Endometrium (tissue), 2 donors: ENCODE results near the gene PAPPA.

ENCODE experiments used
- FAIRE-seq: peaks from 2 replicates; lab custom pipeline; 2012; peaks lifted over from hg19 to GRCh38; lab: Jason Lieb, UNC
- donor health status: control.
- donor health status: control.

The PAPPA gene

DNA sequence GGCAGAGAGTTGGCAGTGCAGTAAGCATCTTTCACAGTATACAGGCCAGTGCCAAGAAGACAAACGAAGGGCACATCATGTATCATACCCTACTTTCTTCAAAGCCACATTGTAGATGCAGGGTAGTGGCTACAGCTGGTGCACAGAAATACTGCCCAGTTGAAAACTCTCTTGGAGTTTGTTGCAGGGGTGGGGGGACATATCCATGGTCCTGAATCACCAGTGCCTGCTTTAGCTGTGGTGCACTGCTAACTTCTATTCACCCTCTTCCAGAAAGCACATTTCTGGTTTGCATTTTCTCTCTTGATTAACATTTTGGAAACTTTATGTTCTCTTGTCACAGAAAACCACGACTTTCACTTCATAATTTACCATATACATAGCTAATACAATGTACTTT is 196.6 kb downstream of the PAPPA start:
- no peak for FAIRE-seq

GRCh38 chr9:116352958-116353357 is 199.4 kb downstream of the PAPPA start:
- no peak for FAIRE-seq

- no peak for FAIRE-seq
Observed at GRCh38 chr9:116355153-116355921, 201.7 kb downstream of the PAPPA start.

DNA sequence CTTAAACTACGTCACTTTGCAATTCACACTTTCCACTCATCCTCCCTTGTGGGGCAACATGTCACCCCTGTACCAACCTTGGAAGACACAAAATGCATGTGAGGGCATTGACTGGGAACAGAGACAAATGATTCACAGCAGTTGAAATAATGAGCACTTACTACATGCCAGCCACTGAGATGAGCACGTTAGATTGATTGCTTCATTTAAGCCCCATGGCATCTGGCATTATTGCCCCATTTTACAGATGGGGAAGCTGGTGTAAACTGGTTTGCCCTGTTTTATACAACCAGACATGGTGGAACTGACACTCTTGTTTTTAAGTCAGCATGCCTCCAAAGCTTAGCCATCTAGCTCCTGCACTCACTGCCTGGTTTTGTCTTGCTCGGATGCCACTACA is 204.7 kb downstream of the PAPPA start:
- FAIRE-seq = no peak

GRCh38 chr9:116360016-116360415 is 206.4 kb downstream of the PAPPA start:
- FAIRE-seq = no peak

GRCh38 chr9:116360989-116361388 is 207.4 kb downstream of the PAPPA start:
- no peak for FAIRE-seq

GRCh38 chr9:116361547-116361946 is 208.0 kb downstream of the PAPPA start:
- no peak for FAIRE-seq

- no peak for FAIRE-seq
Observed at GRCh38 chr9:116362493-116362892, 208.9 kb downstream of the PAPPA start.

DNA sequence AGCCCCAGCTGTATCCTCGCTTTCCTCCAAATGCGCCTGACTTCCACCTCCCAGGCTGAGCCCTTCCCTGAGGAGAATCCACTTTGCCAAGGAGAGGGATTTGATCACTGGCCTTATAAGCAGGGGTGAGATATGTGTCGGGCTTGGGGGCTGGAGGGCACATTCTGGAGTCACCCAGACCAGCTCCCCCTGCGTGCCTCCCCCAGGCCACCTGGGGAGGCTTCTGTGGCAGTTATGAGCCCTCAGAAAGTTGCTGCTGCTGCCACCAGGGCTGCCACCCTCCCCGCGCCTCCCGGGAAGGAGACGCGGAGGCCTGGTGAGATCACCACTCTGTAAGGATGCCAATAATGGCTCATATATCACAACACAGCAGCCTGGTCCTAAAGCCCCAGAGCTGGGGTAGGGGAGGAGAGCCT is 211.5 kb downstream of the PAPPA start:
- FAIRE-seq = no peak

DNA sequence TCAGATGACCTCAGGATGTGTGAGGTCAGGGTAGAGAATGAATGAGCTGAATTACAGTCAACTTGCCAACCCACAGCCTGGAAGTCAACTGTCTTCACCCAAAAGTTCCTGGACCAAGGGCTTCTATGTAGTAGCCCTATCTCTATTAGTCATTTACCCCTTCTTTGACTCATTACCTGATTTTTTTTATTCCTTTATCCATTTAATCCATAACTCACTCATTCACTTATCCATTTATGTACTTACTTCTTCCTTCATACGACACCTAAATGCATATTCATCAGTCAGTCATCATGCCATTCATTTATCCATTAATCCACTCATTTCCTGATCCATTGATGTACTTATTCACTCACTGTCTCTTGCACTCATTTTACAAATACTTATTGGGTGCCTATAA is 212.7 kb downstream of the PAPPA start:
- no peak for FAIRE-seq

DNA sequence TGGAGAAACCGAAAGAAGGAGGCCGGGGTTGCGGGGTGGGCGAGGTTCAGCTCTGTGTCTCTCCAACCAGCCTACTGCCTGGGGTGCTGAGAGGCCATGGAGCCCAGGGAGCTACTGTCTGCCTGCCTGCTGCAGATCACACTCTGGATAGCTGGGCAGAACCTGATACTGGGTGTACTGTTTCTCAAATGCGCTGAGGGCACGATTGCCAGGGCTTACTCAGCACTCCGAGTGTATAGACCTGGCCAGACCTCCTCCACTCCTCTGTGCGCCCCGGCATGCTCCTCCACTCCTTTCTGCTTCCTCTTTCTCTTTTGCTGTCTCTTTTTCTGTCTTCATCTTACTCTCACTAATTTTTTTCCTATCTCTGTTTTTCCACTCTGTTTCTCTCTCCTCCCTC is 215.1 kb downstream of the PAPPA start:
- FAIRE-seq = no peak

- no peak for FAIRE-seq
Observed at GRCh38 chr9:116369706-116370105, 216.1 kb downstream of the PAPPA start.

DNA sequence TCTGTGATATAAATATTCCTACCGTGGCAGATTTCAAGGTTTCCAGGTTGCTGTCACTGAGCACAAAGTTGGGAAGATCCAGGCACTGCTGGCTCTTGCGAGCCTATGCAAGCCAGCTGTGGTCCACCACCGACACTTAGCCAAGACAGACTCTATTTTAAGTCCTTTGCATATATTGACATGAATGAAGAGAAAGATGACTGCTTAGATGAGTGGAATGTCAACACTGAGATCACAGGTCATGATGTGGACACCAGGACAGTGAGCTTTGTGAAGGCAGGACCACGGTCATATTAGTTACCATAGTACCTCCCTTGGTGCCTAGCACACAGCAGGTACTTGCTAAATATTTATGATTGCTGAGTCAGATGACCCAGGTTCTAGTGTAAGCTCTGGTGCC is 217.0 kb downstream of the PAPPA start:
- no peak for FAIRE-seq

GRCh38 chr9:116372081-116372673 is 218.6 kb downstream of the PAPPA start:
- no peak for FAIRE-seq

- FAIRE-seq = no peak
Observed at GRCh38 chr9:116372786-116373185, 219.2 kb downstream of the PAPPA start.

- no peak for FAIRE-seq
Observed at GRCh38 chr9:116377179-116377798, 223.7 kb downstream of the PAPPA start.

DNA sequence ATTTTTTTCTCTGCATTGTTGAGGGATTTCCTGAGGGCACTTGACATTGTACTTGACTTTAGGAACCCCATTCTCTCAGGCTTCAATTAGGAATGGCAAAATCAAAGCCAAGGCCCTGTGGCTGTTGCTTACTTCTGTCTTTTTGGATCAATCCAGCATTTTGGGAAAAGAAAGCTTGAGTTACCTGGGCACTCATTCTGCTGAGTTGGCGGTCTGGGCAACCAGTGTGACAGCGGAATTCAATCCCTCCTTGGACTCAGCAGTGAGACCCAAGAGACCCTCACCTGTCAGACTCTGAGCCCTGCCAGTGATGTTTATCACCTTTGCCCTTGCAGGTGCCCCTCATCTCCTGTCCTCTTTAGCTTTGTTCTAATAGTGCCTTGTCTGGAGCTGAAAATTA is 225.3 kb downstream of the PAPPA start:
- FAIRE-seq = no peak

DNA sequence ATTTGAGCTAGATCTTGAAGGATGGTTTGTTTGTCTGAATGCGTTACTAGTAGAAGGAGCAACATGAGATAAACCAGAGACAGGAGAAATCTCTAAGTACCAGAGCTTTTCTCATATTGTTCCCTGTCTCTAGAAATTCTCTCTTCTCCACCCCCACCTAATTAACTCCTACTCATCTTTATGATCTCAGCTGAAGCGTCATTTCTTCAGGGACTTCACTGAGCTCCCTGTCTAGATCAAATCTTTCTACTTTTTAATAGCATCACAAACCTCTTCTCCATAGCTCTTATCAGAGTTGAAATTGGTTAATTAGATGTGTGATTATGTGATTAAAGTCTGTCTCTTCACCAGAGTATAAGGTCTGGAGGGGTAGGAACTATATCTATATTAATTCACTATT is 226.2 kb downstream of the PAPPA start:
- no peak for FAIRE-seq

- FAIRE-seq = no peak
Observed at GRCh38 chr9:116380496-116380995, 227.0 kb downstream of the PAPPA start.

DNA sequence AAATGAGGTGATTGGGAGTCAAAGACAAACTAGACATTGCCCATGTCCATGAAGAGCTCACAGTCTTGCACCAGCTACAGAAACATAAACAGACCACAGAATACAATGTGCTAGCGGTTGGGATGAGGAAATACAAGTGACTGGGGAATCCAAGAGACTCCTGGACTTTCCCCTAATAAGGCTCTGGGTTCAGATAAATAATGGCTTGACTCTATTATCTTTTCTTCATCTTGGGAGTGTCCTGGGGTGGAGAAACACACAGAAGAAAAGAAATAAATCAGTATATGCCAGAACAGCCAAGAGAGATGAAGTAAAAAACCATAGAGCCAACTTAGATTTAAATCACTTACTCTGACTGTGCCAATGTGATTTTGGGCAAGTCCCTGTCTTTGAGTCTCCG is 227.8 kb downstream of the PAPPA start:
- FAIRE-seq = no peak

DNA sequence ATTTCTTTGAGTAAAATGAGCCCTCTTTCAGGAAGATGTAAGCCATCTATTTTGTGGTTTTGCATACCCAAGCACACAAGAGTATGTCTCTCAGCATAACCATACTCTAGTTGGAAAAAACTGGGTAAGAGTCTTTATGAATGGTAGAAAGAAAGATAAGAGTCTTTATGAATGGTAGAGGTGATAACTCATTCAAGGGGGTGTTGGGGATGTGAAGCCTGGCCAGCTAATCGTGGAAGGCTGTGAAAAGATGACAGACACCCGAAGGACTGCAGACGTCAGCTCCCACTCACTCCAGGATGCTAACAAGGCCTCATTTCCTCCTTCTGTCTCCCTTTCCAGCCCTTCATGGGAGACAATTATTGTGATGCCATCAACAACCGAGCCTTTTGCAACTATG is 228.5 kb downstream of the PAPPA start:
- FAIRE-seq = no peak

- no peak for FAIRE-seq
Observed at GRCh38 chr9:116383133-116383532, 229.5 kb downstream of the PAPPA start.

- FAIRE-seq = no peak
Observed at GRCh38 chr9:116383936-116384335, 230.3 kb downstream of the PAPPA start.
